GM19468 (cell line): Measurements from ENCODE around the gene NDST1.

Source experiments
- ATAC-seq: cut with Tn5 transposase; IDR thresholded peaks from one replicate; pipeline ENCODE4 v1.9.1; 2021; ENCODE audit warnings: mild to moderate bottlenecking, moderate library complexity, moderate number of reproducible peaks; ENCODE audit not compliant: unreplicated experiment; ENCODE audit errors: extremely low read depth

NDST1 gene

GRCh38 chr5:150582241-150583109 lies 74.5 kb downstream of the NDST1 start:
- no peak for ATAC-seq

- ATAC-seq, result no peak
These were observed 75.8 kb downstream of the NDST1 start for GRCh38 chr5:150583541-150584225.

- no peak for ATAC-seq
These were observed 76.8 kb downstream of the NDST1 start for GRCh38 chr5:150584556-150585335.

- ATAC-seq, result no peak
These were observed 77.9 kb downstream of the NDST1 start for GRCh38 chr5:150585781-150586341.

- ATAC-seq, result no peak
These were observed 79.1 kb downstream of the NDST1 start for GRCh38 chr5:150587016-150587415.

- no peak for ATAC-seq
These were observed 80.1 kb downstream of the NDST1 start for GRCh38 chr5:150587856-150588595.

- ATAC-seq, result no peak
These were observed 80.6 kb downstream of the NDST1 start for GRCh38 chr5:150588596-150588890.

GRCh38 chr5:150589862-150590601 lies 82.1 kb downstream of the NDST1 start:
- ATAC-seq, result no peak

- no peak for ATAC-seq
These were observed 83.2 kb downstream of the NDST1 start for GRCh38 chr5:150590979-150591695.

- ATAC-seq, result no peak
These were observed 85.7 kb downstream of the NDST1 start for GRCh38 chr5:150593593-150593992.

GRCh38 chr5:150593996-150594395 lies 86.1 kb downstream of the NDST1 start:
- ATAC-seq, result no peak

GRCh38 chr5:150595466-150596031 lies 87.6 kb downstream of the NDST1 start:
- no peak for ATAC-seq

- ATAC-seq, result no peak
These were observed 88.4 kb downstream of the NDST1 start for GRCh38 chr5:150596313-150596712.

GRCh38 chr5:150596826-150597225 lies 88.9 kb downstream of the NDST1 start:
- no peak for ATAC-seq

GRCh38 chr5:150598006-150598405 lies 90.1 kb downstream of the NDST1 start:
- ATAC-seq, result no peak

GRCh38 chr5:150598821-150599273 lies 90.9 kb downstream of the NDST1 start:
- no peak for ATAC-seq

- no peak for ATAC-seq
These were observed 91.3 kb downstream of the NDST1 start for GRCh38 chr5:150599281-150599680.

GRCh38 chr5:150599917-150600511 lies 92.1 kb downstream of the NDST1 start:
- ATAC-seq, result no peak
